Astrocyte (in vitro differentiated cells and primary cell): Measurements from ENCODE around the gene PTPRD. TPM values are rescaled to one million over a fixed set of nuclear protein-coding genes. Genes with fewer than 3 reads are reported as not detected.

Experiments used
- DNase-seq: peaks from one replicate; pipeline ENCODE4 v3.0.0-alpha.2; 2010; ENCODE audit warnings: low read depth
- FAIRE-seq: peaks from 2 replicates; lab custom pipeline; 2011; peaks lifted over from hg19 to GRCh38; lab: Jason Lieb, UNC
- H2AFZ ChIP-seq: 2 replicates; pipeline ENCODE4 v1.6.0; 2012; ENCODE audit warnings: low read depth, low read length, inconsistent platforms
- H3K27ac ChIP-seq: 2 replicates; pipeline ENCODE4 v1.5.1; 2011; ENCODE audit warnings: low read depth, low read length, inconsistent platforms
- H3K27me3 ChIP-seq: 2 replicates; pipeline ENCODE4 v1.6.0; 2011; ENCODE audit warnings: low read length, inconsistent platforms; ENCODE audit not compliant: insufficient read depth
- H3K36me3 ChIP-seq: 2 replicates; pipeline ENCODE4 v1.5.1; 2011; ENCODE audit warnings: low read length, inconsistent platforms; ENCODE audit not compliant: insufficient read depth
- H3K4me1 ChIP-seq: 2 replicates; pipeline ENCODE4 v1.5.1; 2011; ENCODE audit warnings: low read length, inconsistent platforms; ENCODE audit not compliant: insufficient read depth
- H3K4me2 ChIP-seq: 2 replicates; pipeline ENCODE4 v1.6.0; 2012; ENCODE audit warnings: low read length, inconsistent platforms
- H3K4me3 ChIP-seq: 2 replicates; pipeline ENCODE4 v1.5.1; 2011; ENCODE audit warnings: low read depth, mild to moderate bottlenecking, low read length, inconsistent platforms; ENCODE audit not compliant: insufficient read depth
- H3K79me2 ChIP-seq: 2 replicates; pipeline ENCODE4 v1.6.0; 2012; ENCODE audit warnings: mild to moderate bottlenecking, low read length, inconsistent platforms; ENCODE audit not compliant: insufficient read depth
- H3K9ac ChIP-seq: 2 replicates; pipeline ENCODE4 v1.6.0; 2012; ENCODE audit warnings: mild to moderate bottlenecking, low read length, inconsistent platforms
- H3K9me3 ChIP-seq: 2 replicates; pipeline ENCODE4 v1.5.1; 2012; ENCODE audit warnings: low read depth, mild to moderate bottlenecking, low read length, inconsistent platforms; ENCODE audit not compliant: insufficient read depth
- H4K20me1 ChIP-seq: 2 replicates; pipeline ENCODE4 v1.6.0; 2012; ENCODE audit warnings: low read length, inconsistent platforms; ENCODE audit not compliant: insufficient read depth
- H3K27ac Mint-ChIP-seq: one replicate; pipeline ENCODE4 v1.8.0; 2021; ENCODE audit warnings: mild to moderate bottlenecking, mixed read lengths; ENCODE audit not compliant: unreplicated experiment
- H3K27me3 Mint-ChIP-seq: one replicate; pipeline ENCODE4 v1.8.0; 2021; ENCODE audit warnings: low read depth, mixed read lengths; ENCODE audit not compliant: unreplicated experiment
- H3K36me3 Mint-ChIP-seq: one replicate; pipeline ENCODE4 v1.8.0; 2021; ENCODE audit warnings: low read depth, mixed read lengths; ENCODE audit not compliant: unreplicated experiment
- H3K4me1 Mint-ChIP-seq: one replicate; pipeline ENCODE4 v1.8.0; 2021; ENCODE audit warnings: low read depth, mixed read lengths; ENCODE audit not compliant: unreplicated experiment
- H3K4me3 Mint-ChIP-seq: one replicate; pipeline ENCODE4 v1.8.0; 2021; ENCODE audit warnings: mild to moderate bottlenecking, moderate library complexity, mixed read lengths; ENCODE audit not compliant: unreplicated experiment
- H3K9me3 Mint-ChIP-seq: one replicate; pipeline ENCODE4 v1.8.0; 2021; ENCODE audit warnings: mild to moderate bottlenecking, mixed read lengths; ENCODE audit not compliant: unreplicated experiment
- EZH2 ChIP-seq: IDR thresholded peaks from 2 replicates; pipeline ENCODE4 v1.6.1; 2012; ENCODE audit warnings: mild to moderate bottlenecking, low read length, inconsistent platforms; ENCODE audit not compliant: insufficient read depth
- total RNA-seq: library from RNA; stranded (reverse); gene quantifications from 2 replicates; pipeline ENCODE4 v1.2.1, GENCODE V29; 2021
- TF ChIP-seq, protein P1 (sequence below): IDR thresholded peaks from 2 replicates; pipeline ENCODE4 v1.5.1; 2011; ENCODE audit warnings: low read depth, mild to moderate bottlenecking, inconsistent platforms, low read length, moderate library complexity; ENCODE audit not compliant: insufficient read depth

PTPRD gene
- total RNA-seq, 1 donor from 2014 or later, result 88.1 TPM

DNA sequence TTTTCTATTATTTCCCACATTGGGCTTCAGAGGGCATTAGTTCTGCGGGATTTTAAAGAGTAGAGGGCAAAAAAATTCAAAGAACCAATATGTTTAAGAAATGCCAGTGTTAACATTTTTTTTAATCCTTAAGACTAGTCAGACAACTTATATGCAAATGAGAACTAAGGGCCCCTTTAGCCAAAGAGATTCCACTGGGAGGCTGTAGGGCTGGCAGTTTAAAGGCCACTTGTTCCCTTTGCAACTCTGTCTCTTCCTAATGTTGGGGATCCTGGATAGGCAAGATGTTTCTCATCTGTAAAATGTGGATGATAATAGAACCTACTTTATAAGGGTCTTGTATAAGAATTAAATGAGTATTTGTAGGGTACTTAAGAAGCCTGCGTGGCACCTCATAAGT lies 1395.9 kb downstream of the PTPRD start:
- H3K4me1 ChIP-seq, result no peaks in the 10 kb centered on the region
- DNase-seq (no peak), FAIRE-seq (no peak)
- no peak overlapping the region for H3K27ac ChIP-seq
- no peaks in the 10 kb centered on the region for H3K9me3 ChIP-seq
- H3K9me3 Mint-ChIP-seq, result no peaks in the 10 kb centered on the region
- no peak overlapping the region for H3K4me3 ChIP-seq
- no peak for TF ChIP-seq EZH2
- TF ChIP-seq, protein P1, sequence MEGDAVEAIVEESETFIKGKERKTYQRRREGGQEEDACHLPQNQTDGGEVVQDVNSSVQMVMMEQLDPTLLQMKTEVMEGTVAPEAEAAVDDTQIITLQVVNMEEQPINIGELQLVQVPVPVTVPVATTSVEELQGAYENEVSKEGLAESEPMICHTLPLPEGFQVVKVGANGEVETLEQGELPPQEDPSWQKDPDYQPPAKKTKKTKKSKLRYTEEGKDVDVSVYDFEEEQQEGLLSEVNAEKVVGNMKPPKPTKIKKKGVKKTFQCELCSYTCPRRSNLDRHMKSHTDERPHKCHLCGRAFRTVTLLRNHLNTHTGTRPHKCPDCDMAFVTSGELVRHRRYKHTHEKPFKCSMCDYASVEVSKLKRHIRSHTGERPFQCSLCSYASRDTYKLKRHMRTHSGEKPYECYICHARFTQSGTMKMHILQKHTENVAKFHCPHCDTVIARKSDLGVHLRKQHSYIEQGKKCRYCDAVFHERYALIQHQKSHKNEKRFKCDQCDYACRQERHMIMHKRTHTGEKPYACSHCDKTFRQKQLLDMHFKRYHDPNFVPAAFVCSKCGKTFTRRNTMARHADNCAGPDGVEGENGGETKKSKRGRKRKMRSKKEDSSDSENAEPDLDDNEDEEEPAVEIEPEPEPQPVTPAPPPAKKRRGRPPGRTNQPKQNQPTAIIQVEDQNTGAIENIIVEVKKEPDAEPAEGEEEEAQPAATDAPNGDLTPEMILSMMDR, result no peak
- no peaks in the 10 kb centered on the region for H3K79me2 ChIP-seq
- H3K9ac ChIP-seq, result no peak overlapping the region
- no peaks in the 10 kb centered on the region for H3K36me3 ChIP-seq
- H3K4me3 Mint-ChIP-seq, result no peak overlapping the region
- H3K27me3 ChIP-seq, result no peaks in the 10 kb centered on the region
- H3K27me3 Mint-ChIP-seq, result no peaks in the 10 kb centered on the region
- H2AFZ ChIP-seq, result no peak overlapping the region
- H3K36me3 Mint-ChIP-seq, result no peaks in the 10 kb centered on the region
- H3K4me2 ChIP-seq, result no peak overlapping the region
- no peaks in the 10 kb centered on the region for H4K20me1 ChIP-seq
- H3K4me1 Mint-ChIP-seq, result no peaks in the 10 kb centered on the region
- H3K27ac Mint-ChIP-seq, result no peak overlapping the region

DNA sequence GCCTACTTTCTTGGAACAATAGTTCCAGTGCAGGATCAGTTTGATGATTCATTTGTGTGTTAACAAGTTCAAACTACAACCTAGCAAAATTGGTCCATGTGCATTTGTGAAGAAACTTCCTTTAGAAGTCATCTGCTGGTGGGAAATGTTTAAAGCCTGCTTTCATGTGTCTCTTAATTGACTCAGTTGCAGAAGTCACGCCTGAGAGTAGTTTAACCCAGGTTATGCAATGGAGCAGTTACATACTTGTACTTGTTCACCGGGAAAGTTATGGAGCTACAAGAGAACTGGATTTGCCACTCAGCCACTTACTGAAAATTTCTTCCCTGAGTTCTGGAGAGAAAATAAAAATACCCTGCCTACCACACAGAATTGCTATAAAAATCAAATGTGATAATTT lies 1397.8 kb downstream of the PTPRD start:
- Histone ChIP-seq H2AFZ (no peak overlapping the region), H3K36me3 (no peaks in the 10 kb centered on the region), H3K27ac (no peak overlapping the region), H3K9me3 (no peaks in the 10 kb centered on the region), H4K20me1 (no peaks in the 10 kb centered on the region), H3K4me1 (no peaks in the 10 kb centered on the region), H3K4me3 (no peak overlapping the region), H3K9ac (no peak overlapping the region), H3K4me2 (no peak overlapping the region), H3K79me2 (no peaks in the 10 kb centered on the region), H3K27me3 (no peaks in the 10 kb centered on the region)
- H3K27ac Mint-ChIP-seq, result no peak overlapping the region
- DNase-seq, result no peak
- no peaks in the 10 kb centered on the region for H3K36me3 Mint-ChIP-seq
- no peaks in the 10 kb centered on the region for H3K9me3 Mint-ChIP-seq
- FAIRE-seq, result no peak
- no peak overlapping the region for H3K4me3 Mint-ChIP-seq
- no peaks in the 10 kb centered on the region for H3K27me3 Mint-ChIP-seq
- H3K4me1 Mint-ChIP-seq, result no peaks in the 10 kb centered on the region
- TF ChIP-seq, protein P1, result no peak
- TF ChIP-seq EZH2, result no peak

DNA sequence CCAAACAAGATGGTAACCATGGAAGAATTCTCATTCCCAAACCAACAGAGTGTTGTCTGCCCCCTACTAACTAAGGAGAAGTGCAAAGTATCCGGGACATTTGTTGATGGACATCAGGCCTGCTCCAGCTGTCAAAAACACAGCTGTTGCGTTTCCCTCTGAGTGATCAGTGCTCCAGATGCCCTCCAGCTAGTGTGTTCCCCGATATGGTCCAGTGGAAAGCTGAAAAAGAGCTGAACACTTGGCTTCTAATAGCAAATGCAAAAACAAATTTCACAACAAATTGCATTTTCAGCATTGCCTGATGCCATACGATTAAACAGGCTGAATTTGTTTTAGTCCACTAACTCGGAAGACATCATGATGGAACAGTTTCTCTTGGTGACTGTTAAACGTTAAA lies 1398.7 kb downstream of the PTPRD start:
- DNase-seq (no peak), FAIRE-seq (no peak)
- TF ChIP-seq EZH2, result no peak
- TF ChIP-seq, protein P1, result no peak
- Histone ChIP-seq H3K9me3 (no peaks in the 10 kb centered on the region), H3K27ac (no peak overlapping the region), H3K79me2 (no peaks in the 10 kb centered on the region), H3K27me3 (no peaks in the 10 kb centered on the region), H3K4me2 (no peak overlapping the region), H2AFZ (no peak overlapping the region), H3K4me1 (no peaks in the 10 kb centered on the region), H3K4me3 (no peak overlapping the region), H4K20me1 (no peaks in the 10 kb centered on the region), H3K36me3 (no peaks in the 10 kb centered on the region), H3K9ac (no peak overlapping the region)
- Mint-ChIP-seq H3K4me1 (no peaks in the 10 kb centered on the region), H3K27me3 (no peaks in the 10 kb centered on the region), H3K9me3 (no peaks in the 10 kb centered on the region), H3K36me3 (no peaks in the 10 kb centered on the region), H3K27ac (no peak overlapping the region), H3K4me3 (no peak overlapping the region)
